ENCODE results near the gene ZNF300.
A peak's percentile ranks its signal among the peaks of the same experiment; 100 is the strongest.

The ZNF300 gene

GRCh38 chr5:150901446-150901845 is 3.3 kb downstream of the ZNF300 start:
- TF ChIP-seq TCF12 (IDR thresholded peaks at IDR 0.05; ENCODE audit: low read depth) (no peak), REST (IDR thresholded peaks at IDR 0.05; ENCODE audit: low read depth) (no peak), YY1 (IDR thresholded peaks at IDR 0.05; ENCODE audit: low read depth) (no peak)

- TF ChIP-seq USF1 (IDR thresholded peaks at IDR 0.05) (peak; percentile 18; the same call in 1 of the 2 replicates), FOXM1 (IDR thresholded peaks at IDR 0.05; ENCODE audit: borderline replicate concordance, low read depth) (no peak)
These were observed 9.1 kb downstream of the ZNF300 start for GRCh38 chr5:150895431-150896428.

GRCh38 chr5:150879358-150879757 is 25.4 kb downstream of the ZNF300 start:
- TF ChIP-seq EGR1 (IDR thresholded peaks at IDR 0.05): no peak
- TF ChIP-seq NFIC (IDR thresholded peaks at IDR 0.05): peak; percentile 30
- TF ChIP-seq YY1 (IDR thresholded peaks at IDR 0.05; ENCODE audit: low read depth): no peak
- no peak for TF ChIP-seq REST (IDR thresholded peaks at IDR 0.05; ENCODE audit: low read depth)
- no peak for TF ChIP-seq FOXM1 (IDR thresholded peaks at IDR 0.05; ENCODE audit: borderline replicate concordance, low read depth)

- no peak for TF ChIP-seq YY1 (IDR thresholded peaks at IDR 0.05; ENCODE audit: low read depth)
- TF ChIP-seq CREB1 (IDR thresholded peaks at IDR 0.05; ENCODE audit: low read depth): no peak
- TF ChIP-seq MAX (IDR thresholded peaks at IDR 0.05): no peak
- no peak for TF ChIP-seq EGR1 (IDR thresholded peaks at IDR 0.05)
- no peak for TF ChIP-seq FOXM1 (IDR thresholded peaks at IDR 0.05; ENCODE audit: borderline replicate concordance, low read depth)
These were observed 42.7 kb downstream of the ZNF300 start for GRCh38 chr5:150862070-150862469.

- TF ChIP-seq MAX (IDR thresholded peaks at IDR 0.05) (no peak), EGR1 (IDR thresholded peaks at IDR 0.05) (no peak), FOXM1 (IDR thresholded peaks at IDR 0.05; ENCODE audit: borderline replicate concordance, low read depth) (no peak), ZBTB7A (IDR thresholded peaks at IDR 0.05; ENCODE audit: low read depth) (no peak), CREB1 (IDR thresholded peaks at IDR 0.05; ENCODE audit: low read depth) (no peak), TEAD4 (IDR thresholded peaks at IDR 0.05) (no peak)
These were observed 44.4 kb downstream of the ZNF300 start for GRCh38 chr5:150860246-150860821.

- no peak for TF ChIP-seq TCF12 (IDR thresholded peaks at IDR 0.05; ENCODE audit: low read depth)
- no peak for TF ChIP-seq EP300 (IDR thresholded peaks at IDR 0.05; ENCODE audit: borderline replicate concordance)
- TF ChIP-seq TAF1 (IDR thresholded peaks at IDR 0.05; ENCODE audit: low read depth): no peak
These were observed 51.2 kb downstream of the ZNF300 start for GRCh38 chr5:150853561-150853960.

GRCh38 chr5:150851039-150851438 is 53.7 kb downstream of the ZNF300 start:
- TF ChIP-seq RAD21 (IDR thresholded peaks at IDR 0.05; ENCODE audit: low read depth) (no peak), EGR1 (IDR thresholded peaks at IDR 0.05) (no peak), YY1 (IDR thresholded peaks at IDR 0.05; ENCODE audit: low read depth) (no peak), REST (IDR thresholded peaks at IDR 0.05; ENCODE audit: low read depth) (no peak), NFIC (IDR thresholded peaks at IDR 0.05) (no peak), ZBTB7A (IDR thresholded peaks at IDR 0.05; ENCODE audit: low read depth) (no peak), FOXM1 (IDR thresholded peaks at IDR 0.05; ENCODE audit: borderline replicate concordance, low read depth) (no peak), TAF1 (IDR thresholded peaks at IDR 0.05; ENCODE audit: low read depth) (no peak), CEBPB (IDR thresholded peaks at IDR 0.05) (no peak), TCF12 (IDR thresholded peaks at IDR 0.05; ENCODE audit: low read depth) (no peak), TEAD4 (IDR thresholded peaks at IDR 0.05) (no peak), EP300 (IDR thresholded peaks at IDR 0.05; ENCODE audit: borderline replicate concordance) (no peak), CREB1 (IDR thresholded peaks at IDR 0.05; ENCODE audit: low read depth) (no peak), USF1 (IDR thresholded peaks at IDR 0.05) (no peak), MAX (IDR thresholded peaks at IDR 0.05) (no peak)
